Measurements from ENCODE around the gene ZNF280D.

- TF ChIP-seq ZNF70 (CRISPR knock-in tag; IDR thresholded peaks at IDR 0.05) (no peak), RARB (CRISPR knock-in tag; IDR thresholded peaks at IDR 0.05) (no peak), CSRNP3 (CRISPR knock-in tag; IDR thresholded peaks at IDR 0.05) (no peak), PATZ1 (CRISPR knock-in tag; IDR thresholded peaks at IDR 0.05; ENCODE audit: borderline replicate concordance) (no peak), POU6F1 (CRISPR knock-in tag; IDR thresholded peaks at IDR 0.05; ENCODE audit: borderline replicate concordance, low read depth) (no peak), ZFP30 (CRISPR knock-in tag; IDR thresholded peaks at IDR 0.05) (no peak)
Observed at GRCh38 chr15:56648311-56648710, 85.0 kb downstream of the ZNF280D start.
